ENCODE data around the gene STIM2.

STIM2 gene

DNA sequence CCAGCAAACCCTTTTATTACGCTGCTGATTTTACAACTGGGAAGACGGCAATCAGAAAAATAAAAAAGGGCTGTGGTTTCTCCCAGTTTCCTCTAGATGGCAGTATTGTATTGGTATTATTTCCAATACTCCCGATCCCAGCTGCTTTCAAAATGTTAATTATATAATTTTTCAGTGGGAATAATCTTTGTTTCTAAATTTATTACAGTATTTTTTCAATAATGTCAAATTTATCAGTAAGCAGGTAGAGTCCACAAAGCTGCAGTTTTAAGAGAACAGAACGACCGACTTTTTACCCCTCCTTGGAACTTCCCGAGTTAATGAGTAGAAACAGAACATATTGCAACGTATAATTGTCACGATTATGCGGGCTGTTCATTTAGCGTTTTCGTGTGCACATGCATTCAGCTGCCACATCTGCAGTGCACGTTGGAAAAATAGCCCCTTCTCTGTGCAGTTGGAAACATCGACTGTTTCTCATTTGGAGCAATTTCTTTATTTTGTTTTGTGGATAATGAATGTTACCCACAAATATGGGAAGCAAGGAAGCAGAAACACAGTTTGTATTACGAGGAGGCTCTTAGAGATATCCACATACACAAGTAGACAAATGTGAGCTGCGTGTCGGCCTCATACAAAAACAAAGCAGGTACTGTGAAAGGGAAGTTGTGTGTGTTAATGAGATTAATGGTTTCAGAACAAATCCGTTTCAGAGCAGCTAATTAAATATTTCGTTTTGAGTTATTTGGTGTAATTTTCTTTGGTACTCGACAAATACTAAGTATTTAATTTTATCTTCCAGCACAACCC is 188.0 kb downstream of the STIM2 start:
- DNase-seq, result no peak

DNA sequence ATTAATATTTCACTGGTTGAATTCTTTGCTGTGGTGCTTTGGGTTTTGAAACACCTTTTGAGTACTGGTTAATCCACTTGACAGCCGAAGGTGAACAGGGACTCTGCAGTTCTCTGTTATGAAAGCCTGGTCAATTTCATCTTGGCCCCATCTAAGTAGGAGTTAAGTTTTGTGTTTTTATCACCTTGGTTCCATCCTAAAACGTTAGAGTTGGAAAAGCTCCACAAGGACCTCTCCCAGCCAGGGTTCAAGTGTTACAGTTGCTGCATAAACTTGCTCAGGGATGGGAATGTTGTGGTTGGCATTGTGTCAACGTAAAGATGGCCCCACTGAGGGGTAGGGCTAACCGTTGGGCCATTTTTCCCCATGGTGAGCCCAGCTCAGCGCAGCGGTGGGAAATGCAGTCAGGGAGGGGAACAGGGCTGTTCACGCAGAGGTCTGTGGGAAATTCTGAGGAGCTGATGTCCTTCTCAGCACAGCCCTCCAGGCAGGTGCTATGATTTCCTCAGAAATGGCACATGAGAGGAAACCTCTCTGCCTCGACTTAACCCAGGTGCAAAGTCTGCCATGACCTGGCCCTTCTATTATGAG is 188.7 kb downstream of the STIM2 start:
- DNase-seq, result no peak

DNA sequence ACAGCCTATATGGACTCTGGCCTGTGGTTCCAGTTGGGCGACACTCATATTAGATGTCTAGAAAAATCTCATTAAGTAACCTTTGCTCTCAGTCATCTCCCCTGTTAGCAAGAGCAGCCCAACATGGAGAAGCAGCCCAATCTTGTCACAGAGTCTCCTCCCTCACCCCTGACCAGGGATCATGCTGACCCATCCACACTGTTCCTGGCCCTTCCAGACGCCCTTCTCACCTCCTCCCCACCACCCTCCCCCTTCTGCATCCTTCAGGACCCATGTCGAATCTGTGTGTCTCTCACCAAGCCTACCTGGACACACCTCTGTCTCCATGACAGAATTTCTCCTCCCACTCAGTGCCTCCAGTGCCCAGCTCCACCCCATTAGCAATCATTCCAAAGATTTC is 190.1 kb downstream of the STIM2 start:
- no peak for DNase-seq

DNA sequence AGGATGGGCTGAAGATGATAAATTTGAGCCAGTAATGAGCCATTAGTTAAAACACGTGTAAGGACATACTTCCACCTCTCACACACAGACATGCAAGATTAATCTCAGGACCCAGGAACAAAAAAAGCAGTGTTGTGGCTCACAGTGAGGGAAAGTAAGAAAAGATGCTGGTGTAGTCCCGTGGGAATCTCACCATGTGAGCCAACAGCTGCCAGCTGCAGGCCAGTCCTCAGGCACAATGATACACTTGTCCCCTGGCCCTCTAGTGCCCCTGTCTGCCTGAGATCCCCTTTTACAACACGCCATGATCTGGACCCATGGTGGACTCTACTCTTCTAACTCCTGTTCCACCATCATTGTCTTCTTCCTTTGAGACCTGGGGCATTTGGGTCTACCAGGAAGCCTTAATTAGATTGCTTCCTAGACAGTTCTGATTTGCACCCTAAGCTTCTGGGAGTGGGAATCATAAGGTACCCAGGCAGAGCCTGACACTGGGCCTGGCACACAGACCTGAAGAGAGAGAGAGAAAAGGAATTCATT is 194.7 kb downstream of the STIM2 start:
- no peak for DNase-seq

DNA sequence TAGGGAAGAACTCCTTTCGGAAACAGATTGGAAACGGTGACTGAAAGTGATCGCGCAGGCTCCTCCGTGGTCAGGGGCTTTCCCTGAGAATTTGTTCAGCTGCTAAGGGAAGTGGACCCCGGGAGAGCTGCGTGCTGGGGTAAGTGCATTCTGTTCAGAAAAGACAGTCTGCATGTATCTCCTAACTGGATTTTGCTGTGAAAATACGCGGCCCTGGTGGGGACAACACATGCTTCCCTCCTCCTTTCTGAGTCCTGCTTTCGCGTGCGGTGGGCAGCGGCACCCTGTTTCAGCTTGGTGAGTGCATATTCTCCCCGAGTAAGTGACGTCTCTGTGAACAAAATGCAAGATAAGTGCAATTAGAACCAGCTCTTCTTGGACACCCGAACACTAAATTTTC is 195.6 kb downstream of the STIM2 start:
- DNase-seq, result no peak

DNA sequence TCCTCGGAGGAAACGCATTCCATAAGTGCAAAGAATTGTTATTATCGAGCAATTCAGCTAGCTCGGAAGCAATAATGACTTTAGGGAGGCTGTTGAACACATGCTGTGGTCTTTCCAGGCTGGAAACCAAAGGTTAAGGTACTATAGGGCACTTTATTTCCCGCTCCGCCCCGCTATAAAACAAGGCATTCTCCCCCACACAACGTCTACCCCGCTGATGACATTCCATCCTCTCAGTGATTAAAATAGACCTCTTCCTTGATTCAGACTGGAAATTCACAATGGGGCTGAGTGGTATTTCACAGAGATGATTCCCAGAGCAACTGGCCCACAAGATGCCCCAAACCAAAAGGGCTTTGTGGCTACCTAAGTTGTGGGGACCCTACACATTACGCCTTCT is 196.4 kb downstream of the STIM2 start:
- no peak for DNase-seq

DNA sequence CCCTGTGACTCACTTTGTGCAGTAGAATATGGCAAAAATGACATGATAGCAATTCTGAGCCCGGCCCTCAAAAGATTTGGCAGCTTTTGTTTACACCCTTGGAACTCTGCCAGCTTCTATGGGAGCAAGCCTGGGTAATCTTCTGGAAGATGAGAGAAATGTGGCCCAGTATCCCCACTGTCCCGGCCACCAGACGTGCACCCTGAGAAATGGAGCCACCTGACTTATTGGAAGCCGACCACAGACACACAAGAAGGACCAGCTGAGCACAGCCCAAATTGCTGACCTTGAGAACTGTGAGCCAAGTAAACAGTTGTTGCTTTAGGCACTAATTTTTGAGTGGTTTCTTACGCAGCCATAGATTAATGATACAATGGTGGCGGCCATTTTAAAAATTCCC is 197.0 kb downstream of the STIM2 start:
- no peak for DNase-seq

DNA sequence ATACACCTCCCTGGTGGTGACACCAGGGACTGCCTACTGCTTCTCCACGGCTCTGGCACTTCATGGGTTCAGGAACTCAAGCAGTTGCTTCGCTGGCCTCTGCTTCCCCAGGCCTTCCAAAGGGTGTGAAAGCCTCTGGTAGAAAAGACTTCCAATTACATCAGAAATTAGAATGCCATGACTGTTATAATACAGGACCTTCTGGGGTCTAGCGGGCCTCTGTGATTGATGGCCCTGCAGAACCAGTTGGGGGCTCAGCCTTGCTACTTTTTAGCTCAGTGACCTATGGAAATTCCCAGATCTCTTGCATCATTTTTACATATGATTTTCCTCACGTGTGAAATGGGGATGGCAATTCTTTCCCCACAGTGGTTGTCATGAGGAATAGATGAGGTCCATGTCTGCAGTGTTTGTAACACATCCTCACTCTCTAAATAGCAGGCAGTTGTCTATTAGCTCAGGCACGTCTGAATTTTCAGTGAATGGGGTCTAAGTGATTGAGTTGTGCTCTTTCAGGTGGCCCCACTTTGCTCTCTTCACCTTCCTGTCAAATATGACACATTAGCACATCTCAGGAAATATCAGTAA is 198.3 kb downstream of the STIM2 start:
- DNase-seq, result no peak

DNA sequence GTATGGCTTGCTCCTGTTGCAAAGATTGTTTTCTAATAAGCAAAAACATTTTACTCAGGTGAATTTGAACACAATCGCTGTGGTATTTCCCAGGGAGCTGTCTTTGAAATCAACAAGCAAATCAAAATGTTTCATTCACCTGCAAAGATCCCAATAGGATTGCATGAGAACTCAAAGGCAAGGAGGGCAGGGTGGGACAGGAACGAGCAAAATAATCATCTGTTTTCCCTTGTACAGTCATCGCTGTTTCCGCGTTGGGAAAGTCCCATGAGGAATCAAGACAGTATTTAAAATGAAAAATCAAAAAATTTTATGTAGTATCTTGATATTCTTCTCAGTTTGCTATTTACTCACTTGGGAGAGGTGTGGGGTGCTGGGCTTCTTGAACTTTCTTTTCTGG is 198.8 kb downstream of the STIM2 start:
- DNase-seq, result no peak

DNA sequence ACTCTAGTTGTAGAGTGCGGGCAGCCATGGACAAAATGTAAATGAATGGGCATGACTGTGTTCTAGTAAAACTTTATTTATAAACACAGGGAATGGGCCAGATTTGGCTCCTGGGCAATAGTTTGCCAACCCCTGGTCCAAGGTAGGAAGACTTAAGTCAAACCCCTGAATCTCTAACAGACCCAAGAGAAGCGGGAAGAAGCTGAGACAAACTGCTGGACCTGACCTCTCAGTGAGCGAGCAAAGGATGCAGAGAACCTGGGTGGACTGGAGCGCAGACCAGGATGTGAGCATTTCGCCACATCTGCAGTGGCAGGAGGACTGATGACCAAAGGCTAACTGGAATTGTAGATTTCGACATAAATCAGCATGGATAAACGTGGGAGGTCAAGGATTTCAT is 201.6 kb downstream of the STIM2 start:
- no peak for DNase-seq

DNA sequence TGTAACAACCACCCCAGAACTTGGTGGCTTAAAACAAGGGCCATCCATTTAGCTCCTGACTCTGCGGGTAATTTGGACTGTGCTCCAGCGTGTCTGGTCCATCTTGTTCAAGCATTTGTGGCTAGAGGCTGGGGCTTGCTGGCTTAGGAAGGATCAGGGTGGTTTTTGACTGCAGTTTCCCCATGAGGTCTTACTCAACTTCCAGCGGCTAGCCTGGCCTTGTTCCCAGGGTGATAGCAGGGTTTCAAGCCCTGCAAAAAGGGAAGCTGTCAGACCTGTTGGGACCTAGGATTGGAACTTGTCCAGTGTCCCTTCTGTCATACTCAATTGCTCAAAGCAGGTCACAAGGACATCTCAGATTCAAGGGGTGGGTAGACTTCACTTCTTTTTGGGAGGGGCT is 205.9 kb downstream of the STIM2 start:
- DNase-seq, result no peak

DNA sequence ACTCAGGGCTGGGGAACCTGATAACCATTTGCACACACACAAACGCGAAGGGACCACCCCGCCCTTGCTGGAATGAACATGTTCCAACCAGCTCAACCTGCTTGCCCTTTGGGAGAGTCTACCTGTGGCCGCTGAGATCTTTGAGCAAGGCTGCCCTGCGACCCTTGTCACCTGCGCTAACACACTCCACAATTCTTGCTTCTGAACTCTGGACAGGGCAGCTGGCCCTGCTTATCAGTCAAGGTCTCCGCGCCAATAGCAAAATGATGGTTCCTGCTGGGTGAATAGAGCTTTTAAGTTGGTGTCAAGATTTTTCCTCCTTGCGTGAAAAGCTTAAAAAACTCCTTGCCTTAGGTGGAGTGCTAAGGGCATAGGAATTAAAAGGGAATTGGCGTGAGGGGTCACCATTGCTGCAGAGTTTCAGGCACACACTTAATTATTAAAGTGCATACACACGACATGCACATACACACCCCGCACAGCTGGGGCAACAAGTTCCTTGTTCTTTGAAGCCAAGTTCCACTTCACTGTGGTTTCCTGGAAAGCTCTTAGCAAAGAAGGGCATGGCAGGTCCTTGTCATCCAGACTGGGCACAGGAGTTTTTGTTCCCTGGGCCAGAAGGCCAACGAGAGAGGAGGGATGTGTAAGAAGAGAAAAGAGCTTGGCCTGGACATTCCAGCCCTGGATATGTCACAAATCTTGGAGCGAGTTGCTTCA is 207.7 kb downstream of the STIM2 start:
- no peak for DNase-seq

Measured in left hindlimb (tissue), 1 donor.